GM19023 (cell line): ENCODE data around the gene CST7.
"Not testable (repeated sequence)": the region's sequence is repeated elsewhere in the genome, so short reads cannot be mapped to it uniquely, and the experiment has no call there.

Source experiments
- ATAC-seq: cut with Tn5 transposase; IDR thresholded peaks from one replicate; pipeline ENCODE4 v1.9.1; 2021; ENCODE audit warnings: mild to moderate bottlenecking, moderate library complexity; ENCODE audit not compliant: unreplicated experiment

CST7 gene

DNA sequence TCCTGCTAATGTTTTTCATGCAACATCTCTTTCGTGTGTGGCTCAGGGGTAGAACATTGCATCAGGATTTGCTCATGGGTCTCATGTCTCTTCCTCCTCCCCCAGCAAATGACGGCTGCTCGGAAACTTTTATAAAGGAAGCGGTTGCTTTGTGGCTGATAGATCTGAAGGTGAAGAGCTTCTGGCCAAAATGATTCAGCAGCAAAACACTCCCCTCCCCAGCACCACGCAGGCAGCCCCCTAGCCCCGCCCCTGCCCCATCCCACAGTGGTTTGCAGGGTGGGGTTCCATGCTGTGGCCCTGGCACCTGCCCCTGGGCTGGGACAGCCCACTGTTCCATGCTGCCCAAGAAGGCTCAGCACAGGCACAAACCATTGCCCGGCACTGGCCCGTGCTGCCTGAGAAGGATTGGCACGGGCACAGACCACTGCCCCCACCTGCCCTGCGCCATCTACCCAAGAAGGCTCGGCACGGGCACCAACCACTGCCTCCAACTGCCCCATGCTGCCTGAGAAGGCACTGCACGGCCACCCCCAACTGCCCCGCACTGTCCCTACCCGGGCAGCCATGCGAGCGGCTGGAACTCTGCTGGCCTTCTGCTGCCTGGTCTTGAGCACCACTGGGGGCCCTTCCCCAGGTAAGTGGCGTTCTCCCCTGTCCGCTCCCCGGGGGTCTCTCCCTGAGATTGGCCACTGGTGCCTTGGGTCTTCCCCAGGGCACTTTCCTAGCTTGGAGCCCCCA lies at the start of gene CST7:
Gene CST7 (plus strand): TSS at position 331 of the 741 bp plus-strand sequence. CDS start 237 bp downstream, at position 568.
- no peak for ATAC-seq

DNA sequence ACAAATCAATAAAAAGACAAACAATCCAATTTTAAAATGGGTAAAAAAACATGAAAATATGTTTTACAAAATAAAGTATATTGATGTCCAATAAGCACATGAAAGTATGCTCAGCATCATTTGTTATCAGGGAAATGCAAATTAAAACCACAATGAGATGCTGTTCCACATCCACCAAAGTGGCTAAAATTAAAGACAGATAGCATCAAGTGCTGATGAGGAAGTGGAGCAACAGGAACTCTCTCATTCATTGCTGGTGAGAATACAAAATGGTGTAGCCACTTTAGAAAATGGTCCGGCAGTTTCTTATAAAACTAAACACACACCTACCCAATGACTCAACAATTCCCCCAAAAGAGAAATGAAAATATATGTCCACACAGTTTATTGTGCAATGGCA lies 42.3 kb upstream of the CST7 start:
- ATAC-seq = no peak

DNA sequence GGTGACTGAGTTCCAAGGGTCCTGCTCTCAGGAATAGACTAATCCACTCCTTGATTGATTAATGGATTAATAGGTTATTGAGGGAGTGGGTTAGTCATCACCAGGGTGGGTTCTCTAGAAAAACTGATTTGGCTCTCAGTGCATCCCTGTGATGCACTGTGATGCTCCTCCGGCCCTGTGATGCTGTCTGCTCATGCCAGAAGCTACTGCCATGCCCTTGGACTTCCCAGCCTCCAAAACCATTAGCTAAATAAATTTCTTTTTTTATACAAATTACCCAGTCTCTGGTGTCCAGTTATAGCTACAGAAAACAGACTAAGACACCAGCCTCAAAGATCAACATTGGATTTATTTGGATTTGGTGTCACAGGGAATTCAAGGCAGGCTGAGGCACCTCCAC lies 40.4 kb upstream of the CST7 start:
- ATAC-seq = no peak

GRCh38 chr20:24909086-24909780 lies 39.8 kb upstream of the CST7 start:
- ATAC-seq = no peak

- ATAC-seq = no peak
These were observed 39.2 kb upstream of the CST7 start for GRCh38 chr20:24909861-24910260.

GRCh38 chr20:24910461-24910860 lies 38.6 kb upstream of the CST7 start:
- no peak for ATAC-seq

DNA sequence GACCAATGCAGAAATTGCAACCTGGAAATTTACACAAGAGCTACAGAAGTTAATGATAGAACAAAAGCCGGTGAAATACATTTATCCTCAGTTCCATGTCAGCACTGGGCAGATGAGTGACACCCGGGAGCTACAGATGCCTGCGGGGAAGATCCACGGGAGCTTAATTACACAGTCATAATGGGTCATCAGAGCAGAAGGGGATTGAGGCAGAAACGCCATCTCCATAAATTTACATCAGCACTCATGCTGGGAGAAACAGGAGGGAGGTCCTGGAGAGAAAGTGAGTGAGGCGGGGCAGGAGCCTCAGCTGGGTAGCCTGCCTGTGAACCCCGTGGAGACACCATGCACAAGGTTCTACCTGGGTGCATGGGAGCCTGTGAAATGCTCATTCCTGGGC lies 37.6 kb upstream of the CST7 start:
- no peak for ATAC-seq

GRCh38 chr20:24912397-24913075 lies 36.5 kb upstream of the CST7 start:
- ATAC-seq = no peak

GRCh38 chr20:24913076-24913628 lies 35.9 kb upstream of the CST7 start:
- ATAC-seq = no peak

DNA sequence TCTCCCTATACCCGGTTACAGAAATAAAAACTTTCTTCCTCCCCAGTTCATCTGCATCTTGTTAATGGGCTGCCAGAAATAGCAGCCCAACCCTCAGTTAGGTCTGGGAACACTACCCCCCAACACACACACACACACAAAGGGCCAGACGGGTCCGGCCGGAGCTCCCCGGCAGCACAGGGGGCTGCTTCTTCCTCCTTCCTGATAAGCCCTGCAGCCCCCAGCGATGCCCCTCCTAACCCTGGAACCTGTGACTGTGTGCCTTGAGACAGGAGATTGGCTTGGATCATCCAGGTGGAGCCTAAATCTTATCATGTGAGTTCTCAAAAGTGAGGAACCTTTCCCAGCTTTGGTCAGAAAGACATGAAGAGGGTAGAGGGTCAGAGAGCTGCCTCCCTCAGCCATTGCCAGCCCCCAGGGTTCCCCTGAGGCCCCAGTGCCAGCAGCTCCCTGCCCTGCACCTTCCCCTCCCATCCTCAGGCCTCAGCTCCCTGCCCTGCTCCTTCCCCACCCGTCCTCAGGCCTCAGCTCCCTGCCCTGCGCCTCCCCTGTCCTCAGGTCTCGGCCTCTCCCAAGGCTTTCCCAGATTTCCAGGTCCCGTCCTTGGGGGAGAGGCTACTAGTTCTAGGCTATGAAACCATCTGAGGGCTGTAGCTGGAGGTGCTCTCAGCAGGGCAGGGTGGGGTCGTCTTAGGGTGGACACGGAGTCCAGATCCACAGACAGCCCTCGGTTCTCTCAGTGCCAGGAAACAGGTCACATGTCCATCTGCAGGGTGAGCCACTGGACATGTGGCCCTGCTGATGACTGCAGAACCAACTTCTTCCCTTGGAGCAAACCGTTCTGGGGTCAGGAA lies 34.5 kb upstream of the CST7 start:
- ATAC-seq = no peak

- ATAC-seq = no peak
These were observed 33.6 kb upstream of the CST7 start for GRCh38 chr20:24915440-24915839.

DNA sequence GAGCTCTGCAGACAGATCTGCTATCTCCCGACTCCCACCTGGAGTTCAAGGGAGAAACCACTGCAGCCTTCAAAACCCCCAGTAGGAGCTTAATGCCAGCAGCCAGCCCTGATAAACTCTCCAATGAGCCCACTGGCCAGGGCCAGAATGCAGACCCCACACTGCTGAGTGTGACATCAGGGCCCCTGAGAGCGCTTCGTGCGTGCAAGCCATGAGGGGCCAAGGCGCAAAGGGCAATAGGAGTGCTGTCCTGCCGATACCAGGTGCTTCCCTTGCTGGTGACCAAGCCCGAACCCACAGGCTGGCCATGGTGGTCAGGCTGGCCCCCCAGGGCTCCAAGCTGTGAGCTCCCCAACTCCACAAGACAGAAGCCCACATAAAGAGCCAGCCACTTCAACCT lies 33.2 kb upstream of the CST7 start:
- ATAC-seq = no peak

DNA sequence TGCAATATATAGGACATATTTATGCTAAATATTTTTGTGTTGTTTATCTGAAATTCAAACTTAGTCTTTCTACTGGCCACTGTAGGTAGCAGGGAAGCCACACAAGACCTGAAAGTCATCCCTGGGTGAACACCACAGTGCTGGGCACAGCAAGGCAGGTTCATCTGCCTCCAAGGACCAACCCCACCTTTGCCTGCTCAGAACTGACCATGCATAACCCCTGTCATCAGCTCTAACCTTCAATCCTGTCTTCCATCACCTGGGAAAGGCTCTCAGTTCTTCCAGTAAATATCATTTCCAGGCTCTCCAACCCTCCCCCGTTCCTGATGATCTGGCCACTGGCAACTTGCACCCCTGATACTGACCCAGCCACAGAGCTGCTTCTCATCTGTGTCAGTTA lies 32.7 kb upstream of the CST7 start:
- ATAC-seq = no peak

GRCh38 chr20:24917056-24917455 lies 32.0 kb upstream of the CST7 start:
- ATAC-seq = no peak

DNA sequence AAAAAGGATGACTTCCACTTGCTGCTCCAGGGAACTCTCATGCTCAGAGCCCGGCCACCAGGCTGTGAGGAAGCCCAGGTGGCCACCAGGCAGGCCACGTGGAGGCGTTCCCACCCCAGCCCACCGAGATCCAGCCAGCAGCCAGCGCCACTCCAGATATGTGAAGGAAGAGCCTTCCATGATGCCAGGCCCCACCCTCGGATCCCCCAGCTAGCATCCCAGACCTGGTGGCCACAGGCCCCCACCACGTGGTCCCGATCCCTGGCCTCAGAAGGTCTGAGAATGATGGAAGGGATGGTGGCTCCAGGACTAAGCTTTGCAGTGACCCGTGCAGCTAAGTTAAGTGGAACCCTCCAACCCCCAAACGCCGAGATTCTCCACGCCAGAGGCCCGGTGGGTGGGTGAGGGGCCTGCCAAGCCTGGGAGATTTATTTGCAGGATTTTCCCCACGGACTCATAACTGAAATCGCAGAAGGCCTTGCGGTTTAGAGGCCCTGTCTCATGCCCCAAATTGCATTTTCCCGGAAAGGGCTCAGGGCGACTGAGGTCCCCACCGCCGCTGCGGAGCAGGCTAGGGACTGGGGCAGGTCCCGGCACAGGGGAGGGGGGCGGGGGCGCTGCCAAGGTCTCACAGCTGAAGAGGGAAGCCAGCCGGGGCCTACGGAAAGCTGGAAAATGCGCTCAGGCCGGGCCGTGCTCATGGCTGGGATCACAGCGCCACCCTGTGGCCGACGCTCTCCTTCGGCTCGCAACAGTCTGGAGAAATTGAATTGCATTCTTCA lies 31.1 kb upstream of the CST7 start:
- no peak for ATAC-seq

DNA sequence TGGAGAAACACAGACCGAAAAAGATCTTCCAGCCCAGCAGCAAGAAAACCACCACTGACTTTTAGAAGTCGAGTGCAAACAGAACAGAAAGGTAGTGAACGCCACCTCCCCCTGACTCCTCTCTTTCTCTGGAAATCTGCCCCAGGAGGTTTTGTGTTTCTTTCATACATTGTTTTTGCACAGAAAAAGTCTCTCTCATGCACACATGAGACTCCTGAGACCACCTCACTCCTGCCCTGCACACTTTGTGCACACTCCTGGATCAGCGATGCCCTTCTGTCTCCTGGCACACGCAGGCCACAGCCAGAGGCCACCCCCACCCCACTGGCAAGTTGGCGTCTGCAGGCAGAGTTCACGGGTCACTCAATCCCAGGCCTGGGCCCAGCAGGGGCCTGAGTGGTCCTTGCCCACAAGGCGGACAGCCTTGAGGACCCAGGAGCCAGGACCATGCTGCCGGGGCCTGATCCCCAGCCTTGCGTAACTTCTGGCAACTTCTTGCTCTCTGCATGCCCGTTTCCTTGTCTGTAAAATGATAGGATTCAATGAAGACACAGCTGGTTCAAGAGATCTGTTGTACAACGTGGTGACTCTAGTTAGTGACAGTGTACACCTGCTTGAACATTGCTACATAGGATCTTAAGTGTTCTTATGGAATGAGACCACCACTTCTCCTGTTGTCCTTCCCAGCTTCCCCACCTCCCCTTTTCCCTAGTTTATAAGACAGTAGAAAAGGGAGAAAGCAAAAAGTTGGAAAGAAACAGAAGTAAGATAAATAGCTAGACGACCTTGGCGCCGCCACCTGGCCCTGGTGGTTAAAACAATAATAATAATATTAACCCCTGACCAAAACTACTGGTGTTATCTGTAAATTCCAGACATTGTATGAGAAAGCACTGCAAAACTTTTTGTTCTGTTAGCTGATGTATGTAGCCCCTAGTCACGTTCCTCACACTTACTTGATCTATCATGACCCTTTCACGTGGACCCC lies 30.2 kb upstream of the CST7 start:
- ATAC-seq = no peak

DNA sequence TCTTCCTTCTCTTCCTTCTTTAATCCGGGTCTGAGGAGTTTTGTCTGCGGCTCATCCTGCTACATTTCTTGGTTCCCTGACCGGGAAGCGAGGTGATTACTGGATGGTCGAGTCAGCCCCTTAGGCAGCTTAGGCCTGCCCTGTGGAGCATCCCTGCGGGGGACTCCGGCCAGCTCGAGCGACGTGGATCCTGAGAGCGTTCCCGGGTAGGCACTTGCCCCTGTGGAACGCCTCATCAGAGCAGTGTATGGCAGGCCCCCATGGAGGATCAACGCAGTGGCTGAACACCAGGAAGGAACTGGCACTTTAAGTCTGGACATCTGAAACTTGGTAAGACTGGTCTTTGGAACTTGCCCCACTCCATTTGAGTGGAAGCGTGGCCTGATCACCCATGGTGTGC lies 29.4 kb upstream of the CST7 start:
- ATAC-seq = not testable (repeated sequence)

- ATAC-seq = not testable (repeated sequence)
These were observed 28.4 kb upstream of the CST7 start for GRCh38 chr20:24920706-24921105.

DNA sequence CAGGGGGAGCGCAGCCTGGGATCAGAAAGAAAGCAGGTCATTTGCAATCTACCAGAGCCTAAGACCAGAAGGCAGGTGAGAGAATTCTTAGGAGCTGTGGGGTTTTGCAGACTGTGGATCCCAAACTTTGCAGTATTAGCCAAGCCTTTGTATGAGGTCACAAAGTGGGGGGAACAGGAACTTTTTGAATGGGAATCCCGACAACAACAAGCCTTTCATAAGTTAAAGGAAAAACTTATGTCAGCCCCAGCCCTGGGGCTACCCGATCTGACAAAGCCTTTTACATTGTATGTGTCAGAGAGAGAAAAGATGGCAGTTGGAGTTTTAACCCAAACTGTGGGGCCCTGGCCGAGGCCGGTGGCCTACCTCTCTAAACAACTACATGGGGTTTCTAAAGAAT lies 19.8 kb upstream of the CST7 start:
- not testable (repeated sequence) for ATAC-seq
